GM12892 (cell line): ENCODE results near the gene UNC5A.

Source experiments
- POLR2A ChIP-seq: IDR thresholded peaks from 2 replicates; pipeline ENCODE4 v1.6.1; 2011; ENCODE audit warnings: low read depth, low read length, control low read depth
- POLR2AphosphoS5 ChIP-seq: IDR thresholded peaks from 2 replicates; pipeline ENCODE4 v1.6.1; 2011; ENCODE audit warnings: low read depth, low read length, control low read depth

DNA sequence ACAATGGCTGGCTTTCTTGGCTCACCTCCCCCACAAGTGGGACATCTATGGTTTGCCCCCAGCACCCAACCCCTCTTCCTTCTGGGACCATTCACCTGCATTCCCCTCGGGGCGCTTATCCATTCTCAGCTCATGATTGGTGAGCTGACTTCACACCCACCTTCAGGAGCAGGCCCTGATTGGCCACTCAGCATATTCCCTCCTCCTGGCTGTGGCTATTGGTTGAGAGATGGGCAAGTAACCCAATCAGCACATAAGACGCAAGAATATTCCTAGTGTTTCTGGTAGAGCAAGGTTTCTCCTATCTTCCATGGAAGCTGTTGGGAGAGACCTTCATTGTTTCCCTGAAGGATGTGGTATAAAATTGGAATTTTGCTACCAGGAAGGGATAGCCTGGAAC is 22.7 kb upstream of the UNC5A start:
- no peak for TF ChIP-seq POLR2AphosphoS5
- TF ChIP-seq POLR2A: no peak
